ENCODE data around the gene C4orf51. TPM values are rescaled to one million over a fixed set of nuclear protein-coding genes. Genes with fewer than 3 reads are reported as not detected.

C4orf51 gene
- total and polyA plus RNA-seq, 2 donors (not counting 1 experiment from before 2014, with no cell fraction given), result not detected

DNA sequence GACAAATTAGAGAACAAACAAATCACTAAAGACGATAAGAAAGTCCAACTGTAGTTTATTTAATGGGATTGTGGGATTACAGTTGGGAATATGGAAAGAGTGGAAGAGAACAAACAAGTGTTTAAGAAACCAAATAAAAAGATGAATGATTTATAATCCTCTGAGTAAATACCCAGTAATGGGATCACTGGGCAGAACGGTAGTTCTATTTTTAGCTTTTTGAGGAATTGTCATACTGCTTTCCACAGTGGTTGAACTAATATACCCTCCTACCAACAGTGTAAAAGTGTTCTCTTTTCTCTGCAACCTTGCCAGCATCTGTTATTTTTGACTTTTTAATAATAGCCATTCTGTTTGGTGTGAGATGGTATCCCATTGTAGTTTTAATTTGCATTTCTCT lies 15.0 kb downstream of the C4orf51 start:
- H3K36me3 ChIP-seq (ENCODE audit: control insufficient read depth, insufficient read depth, low read length), result no peaks in the 10 kb centered on the region
- H3K27me3 ChIP-seq (ENCODE audit: control insufficient read depth, insufficient read depth, low read length), result no peaks in the 10 kb centered on the region
- no peaks in the 10 kb centered on the region for H4K20me1 ChIP-seq (ENCODE audit: control insufficient read depth, extremely low read depth, insufficient read depth, low read length)
- H3K27ac ChIP-seq (ENCODE audit: insufficient read depth, low read length), result no peak overlapping the region
- no peak overlapping the region for H3K4me3 ChIP-seq (replicated peaks in 1 of 4; ENCODE audit: control extremely low read depth in 1 of 4, insufficient read depth in 1 of 4, low read depth in 3 of 4, low read length in 4 of 4)
- TF ChIP-seq EZH2 (IDR thresholded peaks at IDR 0.05; ENCODE audit: low read length, missing control alignments), result no peak
- TF ChIP-seq, protein P1, sequence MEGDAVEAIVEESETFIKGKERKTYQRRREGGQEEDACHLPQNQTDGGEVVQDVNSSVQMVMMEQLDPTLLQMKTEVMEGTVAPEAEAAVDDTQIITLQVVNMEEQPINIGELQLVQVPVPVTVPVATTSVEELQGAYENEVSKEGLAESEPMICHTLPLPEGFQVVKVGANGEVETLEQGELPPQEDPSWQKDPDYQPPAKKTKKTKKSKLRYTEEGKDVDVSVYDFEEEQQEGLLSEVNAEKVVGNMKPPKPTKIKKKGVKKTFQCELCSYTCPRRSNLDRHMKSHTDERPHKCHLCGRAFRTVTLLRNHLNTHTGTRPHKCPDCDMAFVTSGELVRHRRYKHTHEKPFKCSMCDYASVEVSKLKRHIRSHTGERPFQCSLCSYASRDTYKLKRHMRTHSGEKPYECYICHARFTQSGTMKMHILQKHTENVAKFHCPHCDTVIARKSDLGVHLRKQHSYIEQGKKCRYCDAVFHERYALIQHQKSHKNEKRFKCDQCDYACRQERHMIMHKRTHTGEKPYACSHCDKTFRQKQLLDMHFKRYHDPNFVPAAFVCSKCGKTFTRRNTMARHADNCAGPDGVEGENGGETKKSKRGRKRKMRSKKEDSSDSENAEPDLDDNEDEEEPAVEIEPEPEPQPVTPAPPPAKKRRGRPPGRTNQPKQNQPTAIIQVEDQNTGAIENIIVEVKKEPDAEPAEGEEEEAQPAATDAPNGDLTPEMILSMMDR (conservative IDR thresholded peaks at IDR 0.05 in 1 of 2, IDR thresholded peaks at IDR 0.05 in 1 of 2; ENCODE audit: low read depth in 1 of 2, low read length in 2 of 2), result no peak
- no peaks in the 10 kb centered on the region for H3K4me1 ChIP-seq (ENCODE audit: control insufficient read depth, extremely low read depth, insufficient read depth, low read length)
- H3K79me2 ChIP-seq (ENCODE audit: control insufficient read depth, insufficient read depth, low read length), result no peaks in the 10 kb centered on the region
- no peak overlapping the region for H2AFZ ChIP-seq (ENCODE audit: low read length)
- peak in 1 of 2 donors; percentile 8 for DNase-seq (ENCODE audit: low read depth in 2 of 2)
- H3K9ac ChIP-seq (ENCODE audit: insufficient read depth, low read length), result no peak overlapping the region
- no peak overlapping the region for H3K4me2 ChIP-seq (ENCODE audit: extremely low read depth, insufficient read depth, low read length)
- no peaks in the 10 kb centered on the region for H3K9me3 ChIP-seq (ENCODE audit: control insufficient read depth, insufficient read depth, low read depth, low read length)

- H4K20me1 ChIP-seq (ENCODE audit: control insufficient read depth, extremely low read depth, insufficient read depth, low read length), result no peaks in the 10 kb centered on the region
- no peaks in the 10 kb centered on the region for H3K9me3 ChIP-seq (ENCODE audit: control insufficient read depth, insufficient read depth, low read depth, low read length)
- no peaks in the 10 kb centered on the region for H3K4me1 ChIP-seq (ENCODE audit: control insufficient read depth, extremely low read depth, insufficient read depth, low read length)
- H3K27me3 ChIP-seq (ENCODE audit: control insufficient read depth, insufficient read depth, low read length), result no peaks in the 10 kb centered on the region
- H2AFZ ChIP-seq (ENCODE audit: low read length), result no peak overlapping the region
- no peak for TF ChIP-seq EZH2 (IDR thresholded peaks at IDR 0.05; ENCODE audit: low read length, missing control alignments)
- TF ChIP-seq, protein P1 (conservative IDR thresholded peaks at IDR 0.05 in 1 of 2, IDR thresholded peaks at IDR 0.05 in 1 of 2; ENCODE audit: low read depth in 1 of 2, low read length in 2 of 2), result no peak
- DNase-seq (ENCODE audit: low read depth in 2 of 2), result no peak
- H3K4me3 ChIP-seq (replicated peaks in 1 of 4; ENCODE audit: control extremely low read depth in 1 of 4, insufficient read depth in 1 of 4, low read depth in 3 of 4, low read length in 4 of 4), result no peak overlapping the region
- H3K27ac ChIP-seq (ENCODE audit: insufficient read depth, low read length), result no peak overlapping the region
- no peaks in the 10 kb centered on the region for H3K79me2 ChIP-seq (ENCODE audit: control insufficient read depth, insufficient read depth, low read length)
- no peak overlapping the region for H3K4me2 ChIP-seq (ENCODE audit: extremely low read depth, insufficient read depth, low read length)
- H3K9ac ChIP-seq (ENCODE audit: insufficient read depth, low read length), result no peak overlapping the region
- no peaks in the 10 kb centered on the region for H3K36me3 ChIP-seq (ENCODE audit: control insufficient read depth, insufficient read depth, low read length)
These were observed 17.4 kb downstream of the C4orf51 start for GRCh38 chr4:145697332-145697731.

- Histone ChIP-seq H3K27me3 (ENCODE audit: control insufficient read depth, insufficient read depth, low read length) (no peaks in the 10 kb centered on the region), H3K79me2 (ENCODE audit: control insufficient read depth, insufficient read depth, low read length) (no peaks in the 10 kb centered on the region), H3K4me1 (ENCODE audit: control insufficient read depth, extremely low read depth, insufficient read depth, low read length) (no peaks in the 10 kb centered on the region), H3K4me3 (replicated peaks in 1 of 4; ENCODE audit: control extremely low read depth in 1 of 4, insufficient read depth in 1 of 4, low read depth in 3 of 4, low read length in 4 of 4) (no peak overlapping the region), H3K27ac (ENCODE audit: insufficient read depth, low read length) (no peak overlapping the region), H3K9ac (ENCODE audit: insufficient read depth, low read length) (no peak overlapping the region), H4K20me1 (ENCODE audit: control insufficient read depth, extremely low read depth, insufficient read depth, low read length) (no peaks in the 10 kb centered on the region), H3K9me3 (ENCODE audit: control insufficient read depth, insufficient read depth, low read depth, low read length) (no peaks in the 10 kb centered on the region), H3K4me2 (ENCODE audit: extremely low read depth, insufficient read depth, low read length) (no peak overlapping the region), H2AFZ (ENCODE audit: low read length) (no peak overlapping the region), H3K36me3 (ENCODE audit: control insufficient read depth, insufficient read depth, low read length) (no peaks in the 10 kb centered on the region)
- no peak for DNase-seq (ENCODE audit: low read depth in 2 of 2)
- no peak for TF ChIP-seq EZH2 (IDR thresholded peaks at IDR 0.05; ENCODE audit: low read length, missing control alignments)
- TF ChIP-seq, protein P1 (conservative IDR thresholded peaks at IDR 0.05 in 1 of 2, IDR thresholded peaks at IDR 0.05 in 1 of 2; ENCODE audit: low read depth in 1 of 2, low read length in 2 of 2), result no peak
These were observed 18.6 kb downstream of the C4orf51 start for GRCh38 chr4:145698507-145698906.

Measured in fibroblast of lung (primary cell).